ENCODE data around the gene L3MBTL4. TPM values are rescaled to one million over a fixed set of nuclear protein-coding genes. Genes with fewer than 3 reads are reported as not detected.

L3MBTL4 gene
- total RNA-seq, 1 experiment from 2014 or later: 1.4 TPM

GRCh38 chr18:5982332-5982731, 432.4 kb downstream of the L3MBTL4 start:
- no peak overlapping the region for H3K4me3 Mint-ChIP-seq
- H3K36me3 Mint-ChIP-seq: no peaks in the 10 kb centered on the region
- ChIA-PET POLR2A (no interaction called here), CTCF (interaction anchor here (0.6 kb wide), 1 partner anchor 59 kb away, joined by 4 read pairs; no protein-coding TSS in a partner anchor)
- H3K27me3 Mint-ChIP-seq (ENCODE audit: low read depth): no peaks in the 10 kb centered on the region
- no peak for ATAC-seq
- TF ChIP-seq JUN (CRISPR knock-in tag; IDR thresholded peaks at IDR 0.05) (no peak), E2F4 (CRISPR knock-in tag; IDR thresholded peaks at IDR 0.05; ENCODE audit: borderline replicate concordance, low read depth) (no peak), TEAD1 (CRISPR knock-in tag; IDR thresholded peaks at IDR 0.05) (no peak), IRF2 (CRISPR knock-in tag; IDR thresholded peaks at IDR 0.05; ENCODE audit: borderline replicate concordance, low read depth) (no peak), CTCF (IDR thresholded peaks at IDR 0.05) (no peak), ARID4B (CRISPR knock-in tag; IDR thresholded peaks at IDR 0.05; ENCODE audit: borderline replicate concordance) (no peak), ZBTB43 (CRISPR knock-in tag; IDR thresholded peaks at IDR 0.05) (no peak), NR2C2 (CRISPR knock-in tag; IDR thresholded peaks at IDR 0.05) (no peak), CREM (CRISPR knock-in tag; IDR thresholded peaks at IDR 0.05) (no peak), ZSCAN18 (CRISPR knock-in tag; IDR thresholded peaks at IDR 0.05) (no peak), ZNF281 (CRISPR knock-in tag; IDR thresholded peaks at IDR 0.05) (no peak), ERG (CRISPR knock-in tag; IDR thresholded peaks at IDR 0.05) (no peak)
- DNase-seq (ENCODE audit: low spot score): no peak
- no peaks in the 10 kb centered on the region for H3K9me3 Mint-ChIP-seq
- H3K4me1 Mint-ChIP-seq: peaks cover 31% of the 10 kb centered on the region
- H3K27ac Mint-ChIP-seq: no peak overlapping the region

Data from WTC11 (cell line).